ENCODE measurements around the gene CPNE6. TPM values are rescaled to one million over a fixed set of nuclear protein-coding genes. Genes with fewer than 3 reads are reported as not detected.

The CPNE6 gene
- total RNA-seq, 2 experiments from 2014 or later, result not detected

GRCh38 chr14:24064856-24065255, 6.5 kb upstream of the CPNE6 start:
- Mint-ChIP-seq H3K4me3 (no peak overlapping the region), H3K4me1 (no peaks in the 10 kb centered on the region), H3K27ac (no peak overlapping the region), H3K27me3 (peaks cover 4% of the 10 kb centered on the region), H3K36me3 (ENCODE audit: low read depth) (no peaks in the 10 kb centered on the region), H3K9me3 (no peaks in the 10 kb centered on the region)
- POLR2A ChIA-PET, result interaction anchor here (1.6 kb wide), 1 partner anchor 17 kb away, joined by 5 read pairs; no protein-coding TSS in a partner anchor
- CTCF ChIA-PET, result interaction anchor here (0.9 to 1.6 kb wide), 2 partner anchors 28 to 44 kb away, joined by 3 to 8 read pairs; no protein-coding TSS in a partner anchor
- DNase-seq, result no peak

GRCh38 chr14:24065408-24065807, 6.0 kb upstream of the CPNE6 start:
- Mint-ChIP-seq H3K27me3 (peaks cover 8% of the 10 kb centered on the region), H3K9me3 (no peaks in the 10 kb centered on the region), H3K27ac (no peak overlapping the region), H3K4me1 (no peaks in the 10 kb centered on the region), H3K36me3 (ENCODE audit: low read depth) (no peaks in the 10 kb centered on the region), H3K4me3 (no peak overlapping the region)
- ChIA-PET POLR2A (interaction anchor here (1.6 kb wide), 1 partner anchor 17 kb away, joined by 5 read pairs; no protein-coding TSS in a partner anchor), CTCF (interaction anchor here (0.9 to 1.9 kb wide), 2 partner anchors 8 to 28 kb away, joined by 3 to 6 read pairs; no protein-coding TSS in a partner anchor)
- DNase-seq, result no peak

- no peaks in the 10 kb centered on the region for H3K4me1 Mint-ChIP-seq
- no peaks in the 10 kb centered on the region for H3K9me3 Mint-ChIP-seq
- no peak overlapping the region for H3K27ac Mint-ChIP-seq
- peaks cover 14% of the 10 kb centered on the region for H3K27me3 Mint-ChIP-seq
- no peak for DNase-seq
- POLR2A ChIA-PET, result interaction anchor here (1.4 kb wide), 1 partner anchor 14 kb away, joined by 5 read pairs; no protein-coding TSS in a partner anchor
- CTCF ChIA-PET, result interaction anchor here (1.0 to 1.9 kb wide), 2 partner anchors 9 to 14 kb away, joined by 3 to 6 read pairs; no protein-coding TSS in a partner anchor
- H3K4me3 Mint-ChIP-seq, result no peak overlapping the region
- H3K36me3 Mint-ChIP-seq (ENCODE audit: low read depth), result no peaks in the 10 kb centered on the region
Observed at GRCh38 chr14:24066496-24067132, 4.7 kb upstream of the CPNE6 start.

- Mint-ChIP-seq H3K27ac (no peak overlapping the region), H3K4me1 (no peaks in the 10 kb centered on the region), H3K4me3 (no peak overlapping the region), H3K9me3 (no peaks in the 10 kb centered on the region), H3K27me3 (peaks cover 14% of the 10 kb centered on the region), H3K36me3 (ENCODE audit: low read depth) (no peaks in the 10 kb centered on the region)
- CTCF ChIA-PET, result interaction anchor here (1.0 to 1.9 kb wide), 3 partner anchors 10 to 42 kb away, joined by 3 to 6 read pairs (median 3); no protein-coding TSS in a partner anchor
- POLR2A ChIA-PET, result interaction anchor here (1.1 to 1.4 kb wide), 2 partner anchors 13 to 14 kb away, joined by 5 to 7 read pairs; no protein-coding TSS in a partner anchor
- DNase-seq, result no peak
Observed at GRCh38 chr14:24067133-24068082, 4.0 kb upstream of the CPNE6 start.

GRCh38 chr14:24068711-24069410, 2.5 kb upstream of the CPNE6 start:
- no peaks in the 10 kb centered on the region for H3K36me3 Mint-ChIP-seq (ENCODE audit: low read depth)
- peaks cover 14% of the 10 kb centered on the region for H3K27me3 Mint-ChIP-seq
- ChIA-PET POLR2A (interaction anchor here (0.9 to 1.8 kb wide), 4 partner anchors 9 to 92 kb away, joined by 3 to 7 read pairs (median 5); partner anchors contain the start of gene IRF9), CTCF (interaction anchor here (1.2 kb wide), 1 partner anchor 11 kb away, joined by 4 read pairs; no protein-coding TSS in a partner anchor)
- no peak for DNase-seq
- H3K9me3 Mint-ChIP-seq, result no peaks in the 10 kb centered on the region
- no peak overlapping the region for H3K27ac Mint-ChIP-seq
- no peak overlapping the region for H3K4me3 Mint-ChIP-seq
- H3K4me1 Mint-ChIP-seq, result no peaks in the 10 kb centered on the region

- H3K27me3 Mint-ChIP-seq, result peaks cover 14% of the 10 kb centered on the region
- H3K27ac Mint-ChIP-seq, result no peak overlapping the region
- ChIA-PET CTCF (interaction anchor here (0.8 to 1.2 kb wide), 2 partner anchors 11 to 39 kb away, joined by 4 to 5 read pairs; no protein-coding TSS in a partner anchor), POLR2A (interaction anchor here (0.6 to 1.8 kb wide), 3 partner anchors 11 to 1074 kb away, joined by 3 to 6 read pairs (median 4); partner anchors contain the start of gene IRF9)
- H3K4me3 Mint-ChIP-seq, result no peak overlapping the region
- H3K9me3 Mint-ChIP-seq, result no peaks in the 10 kb centered on the region
- H3K4me1 Mint-ChIP-seq, result no peaks in the 10 kb centered on the region
- no peak for DNase-seq
- no peaks in the 10 kb centered on the region for H3K36me3 Mint-ChIP-seq (ENCODE audit: low read depth)
Observed at GRCh38 chr14:24069411-24069735, 2.0 kb upstream of the CPNE6 start.

GRCh38 chr14:24070285-24071143, 848 bp upstream of the CPNE6 start:
- no peak overlapping the region for H3K4me3 Mint-ChIP-seq
- H3K27ac Mint-ChIP-seq, result no peak overlapping the region
- H3K27me3 Mint-ChIP-seq, result peaks cover 14% of the 10 kb centered on the region
- H3K9me3 Mint-ChIP-seq, result no peaks in the 10 kb centered on the region
- H3K4me1 Mint-ChIP-seq, result peaks cover 5% of the 10 kb centered on the region
- DNase-seq, result no peak
- no peaks in the 10 kb centered on the region for H3K36me3 Mint-ChIP-seq (ENCODE audit: low read depth)
- ChIA-PET CTCF (interaction anchor here (0.8 to 1.2 kb wide), 3 partner anchors 10 to 38 kb away, joined by 3 to 5 read pairs (median 4); no protein-coding TSS in a partner anchor), POLR2A (interaction anchor here (0.9 to 1.7 kb wide), 2 partner anchors 10 kb away, joined by 3 to 6 read pairs; no protein-coding TSS in a partner anchor)

- no peaks in the 10 kb centered on the region for H3K36me3 Mint-ChIP-seq (ENCODE audit: low read depth)
- peaks cover 17% of the 10 kb centered on the region for H3K4me1 Mint-ChIP-seq
- ChIA-PET CTCF (no interaction called here), POLR2A (interaction anchor here (0.6 to 0.9 kb wide), 2 partner anchors 9 to 68 kb away, joined by 3 read pairs; no protein-coding TSS in a partner anchor)
- no peak overlapping the region for H3K4me3 Mint-ChIP-seq
- no peaks in the 10 kb centered on the region for H3K9me3 Mint-ChIP-seq
- no peak overlapping the region for H3K27ac Mint-ChIP-seq
- no peak for DNase-seq
- peaks cover 14% of the 10 kb centered on the region for H3K27me3 Mint-ChIP-seq
Observed at GRCh38 chr14:24071836-24072430, 571 bp downstream of the CPNE6 start.

GRCh38 chr14:24072436-24072835, 1.1 kb downstream of the CPNE6 start:
- ChIA-PET POLR2A (no interaction called here), CTCF (no interaction called here)
- Mint-ChIP-seq H3K9me3 (no peaks in the 10 kb centered on the region), H3K4me3 (no peak overlapping the region), H3K27ac (no peak overlapping the region), H3K36me3 (ENCODE audit: low read depth) (no peaks in the 10 kb centered on the region), H3K4me1 (peaks cover 17% of the 10 kb centered on the region), H3K27me3 (peaks cover 14% of the 10 kb centered on the region)
- DNase-seq, result no peak

GRCh38 chr14:24072881-24073877, 1.8 kb downstream of the CPNE6 start:
- ChIA-PET CTCF (interaction anchor here (1.8 to 4.6 kb wide), 2 partner anchors 15 to 17 kb away, joined by 9 to 21 read pairs; no protein-coding TSS in a partner anchor), POLR2A (interaction anchor here (1.2 kb wide), 1 partner anchor 21 kb away, joined by 3 read pairs; the partner anchor contains the start of gene PCK2)
- Mint-ChIP-seq H3K4me3 (no peak overlapping the region), H3K4me1 (peaks cover 17% of the 10 kb centered on the region), H3K36me3 (ENCODE audit: low read depth) (no peaks in the 10 kb centered on the region), H3K27ac (no peak overlapping the region), H3K27me3 (peaks cover 14% of the 10 kb centered on the region), H3K9me3 (no peaks in the 10 kb centered on the region)
- no peak for DNase-seq
